ENCODE measurements around the gene SLC22A16.
"Not testable (repeated sequence)": the region's sequence is repeated elsewhere in the genome, so short reads cannot be mapped to it uniquely, and the experiment has no call there.

GRCh38 chr6:110504891-110505290 lies 28.5 kb upstream of the SLC22A16 start:
- not testable (repeated sequence) for TF ChIP-seq CTCF (IDR thresholded peaks at IDR 0.05; ENCODE audit: insufficient read depth, low read depth, low read length); EZH2 (IDR thresholded peaks at IDR 0.05; ENCODE audit: insufficient read depth, low read length)
